ENCODE data around the gene VSNL1.

Gene VSNL1

DNA sequence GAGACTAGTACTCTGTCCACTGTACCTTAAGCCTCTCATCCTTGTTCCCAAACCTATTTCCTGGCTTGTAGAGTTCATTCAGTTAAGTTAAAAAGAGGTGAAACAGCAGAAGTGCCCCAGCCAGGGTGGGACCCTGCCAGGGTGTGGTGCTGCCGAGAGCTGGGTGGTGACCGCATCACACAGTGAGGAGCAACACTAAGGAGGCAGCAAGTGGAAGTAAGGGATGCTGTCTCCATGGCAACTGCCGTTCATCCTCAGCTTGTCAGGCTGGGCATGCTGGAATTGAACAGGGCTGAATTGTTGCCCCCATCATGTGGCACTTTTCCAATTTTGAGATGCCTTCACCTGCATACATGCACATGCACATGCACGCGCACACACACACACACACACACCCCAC, 77.0 kb downstream of the VSNL1 start:
- TF ChIP-seq, protein P1, sequence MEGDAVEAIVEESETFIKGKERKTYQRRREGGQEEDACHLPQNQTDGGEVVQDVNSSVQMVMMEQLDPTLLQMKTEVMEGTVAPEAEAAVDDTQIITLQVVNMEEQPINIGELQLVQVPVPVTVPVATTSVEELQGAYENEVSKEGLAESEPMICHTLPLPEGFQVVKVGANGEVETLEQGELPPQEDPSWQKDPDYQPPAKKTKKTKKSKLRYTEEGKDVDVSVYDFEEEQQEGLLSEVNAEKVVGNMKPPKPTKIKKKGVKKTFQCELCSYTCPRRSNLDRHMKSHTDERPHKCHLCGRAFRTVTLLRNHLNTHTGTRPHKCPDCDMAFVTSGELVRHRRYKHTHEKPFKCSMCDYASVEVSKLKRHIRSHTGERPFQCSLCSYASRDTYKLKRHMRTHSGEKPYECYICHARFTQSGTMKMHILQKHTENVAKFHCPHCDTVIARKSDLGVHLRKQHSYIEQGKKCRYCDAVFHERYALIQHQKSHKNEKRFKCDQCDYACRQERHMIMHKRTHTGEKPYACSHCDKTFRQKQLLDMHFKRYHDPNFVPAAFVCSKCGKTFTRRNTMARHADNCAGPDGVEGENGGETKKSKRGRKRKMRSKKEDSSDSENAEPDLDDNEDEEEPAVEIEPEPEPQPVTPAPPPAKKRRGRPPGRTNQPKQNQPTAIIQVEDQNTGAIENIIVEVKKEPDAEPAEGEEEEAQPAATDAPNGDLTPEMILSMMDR (IDR thresholded peaks at IDR 0.05; ENCODE audit: borderline replicate concordance, insufficient read depth, low read depth, low read length), result no peak
- H3K4me3 ChIP-seq (ENCODE audit: low read depth, low read length), result no peak overlapping the region

DNA sequence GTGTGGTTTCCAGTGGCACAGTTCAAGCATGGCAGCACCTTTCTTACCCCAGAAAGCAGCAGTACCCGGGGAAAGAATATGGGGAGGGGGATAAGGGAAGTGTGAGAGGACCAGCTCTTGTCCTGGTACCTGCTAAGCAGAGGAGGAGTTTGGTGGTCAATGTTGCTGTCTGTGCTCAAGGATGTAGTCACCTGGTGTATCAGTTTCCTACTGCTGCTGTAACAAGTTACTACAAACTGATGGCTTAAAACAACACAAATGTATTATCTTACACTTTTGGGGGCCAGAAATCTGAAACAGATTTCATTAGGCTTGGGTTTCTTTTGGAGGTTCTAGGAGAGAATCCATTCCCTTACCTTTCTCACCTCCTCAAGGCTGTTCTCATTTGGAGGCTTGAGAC, 77.5 kb downstream of the VSNL1 start:
- H3K4me3 ChIP-seq (ENCODE audit: low read depth, low read length), result no peak overlapping the region
- TF ChIP-seq, protein P1 (IDR thresholded peaks at IDR 0.05; ENCODE audit: borderline replicate concordance, insufficient read depth, low read depth, low read length), result no peak

DNA sequence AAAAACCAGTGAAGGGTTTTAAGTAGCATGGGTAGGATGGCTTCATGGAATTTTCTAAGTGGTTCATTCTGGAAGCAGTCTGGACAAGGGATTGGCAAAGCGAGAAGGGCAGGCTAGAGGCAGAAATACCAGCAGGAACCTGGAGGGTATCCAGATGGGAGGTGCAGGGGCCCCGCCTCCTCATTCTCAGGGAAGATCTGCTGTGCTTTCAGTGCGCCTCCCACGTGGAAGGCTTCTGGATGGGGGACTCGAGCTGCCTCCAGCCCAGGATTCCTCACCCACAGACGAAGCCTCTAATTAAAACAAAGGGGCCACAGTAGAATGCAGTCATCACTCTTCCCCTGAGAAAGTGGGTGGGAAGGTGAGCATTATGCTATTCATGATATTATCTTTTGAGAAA, 79.8 kb downstream of the VSNL1 start:
- TF ChIP-seq, protein P1 (IDR thresholded peaks at IDR 0.05; ENCODE audit: borderline replicate concordance, insufficient read depth, low read depth, low read length), result no peak
- H3K4me3 ChIP-seq (ENCODE audit: low read depth, low read length), result no peak overlapping the region

DNA sequence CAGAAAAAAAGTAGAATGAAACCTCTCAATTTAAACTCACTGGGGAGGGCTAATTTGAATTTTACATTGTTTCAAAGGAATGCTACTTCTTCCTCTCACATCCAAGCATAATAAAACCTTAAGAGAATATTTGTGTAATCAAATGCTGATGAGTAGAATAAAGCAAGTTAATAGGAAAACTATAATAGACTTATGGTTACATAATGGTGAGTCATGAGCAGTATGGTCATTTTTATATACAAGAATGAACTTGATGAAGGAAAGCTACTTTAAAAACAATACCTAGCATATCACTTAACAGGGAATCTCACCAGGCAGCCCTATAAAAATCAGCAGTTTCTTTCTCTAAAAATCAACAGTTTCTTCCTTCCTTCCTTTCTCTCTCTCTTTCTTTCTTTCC, 80.3 kb downstream of the VSNL1 start:
- H3K4me3 ChIP-seq (ENCODE audit: low read depth, low read length), result no peak overlapping the region
- TF ChIP-seq, protein P1 (IDR thresholded peaks at IDR 0.05; ENCODE audit: borderline replicate concordance, insufficient read depth, low read depth, low read length), result no peak

DNA sequence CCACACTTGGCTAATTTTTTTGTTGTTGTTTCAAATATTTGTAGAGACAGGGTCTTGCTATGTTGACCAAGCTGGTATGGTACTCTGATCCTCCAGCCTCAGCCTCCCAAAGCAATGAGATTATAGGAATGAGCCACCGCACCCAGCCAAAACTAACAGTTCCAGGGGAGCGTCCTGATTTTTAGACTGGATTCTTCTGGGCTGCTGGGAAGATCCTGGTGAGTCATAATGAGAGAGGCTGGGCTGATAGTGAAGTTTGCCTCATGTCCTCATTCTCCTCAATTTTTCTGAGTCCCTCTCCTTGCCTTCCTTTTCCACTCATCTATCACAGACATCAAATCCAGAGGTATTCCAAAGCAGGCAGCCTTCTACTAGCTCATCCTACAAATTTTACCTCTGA, 81.3 kb downstream of the VSNL1 start:
- TF ChIP-seq, protein P1 (IDR thresholded peaks at IDR 0.05; ENCODE audit: borderline replicate concordance, insufficient read depth, low read depth, low read length), result no peak
- H3K4me3 ChIP-seq (ENCODE audit: low read depth, low read length), result no peak overlapping the region

DNA sequence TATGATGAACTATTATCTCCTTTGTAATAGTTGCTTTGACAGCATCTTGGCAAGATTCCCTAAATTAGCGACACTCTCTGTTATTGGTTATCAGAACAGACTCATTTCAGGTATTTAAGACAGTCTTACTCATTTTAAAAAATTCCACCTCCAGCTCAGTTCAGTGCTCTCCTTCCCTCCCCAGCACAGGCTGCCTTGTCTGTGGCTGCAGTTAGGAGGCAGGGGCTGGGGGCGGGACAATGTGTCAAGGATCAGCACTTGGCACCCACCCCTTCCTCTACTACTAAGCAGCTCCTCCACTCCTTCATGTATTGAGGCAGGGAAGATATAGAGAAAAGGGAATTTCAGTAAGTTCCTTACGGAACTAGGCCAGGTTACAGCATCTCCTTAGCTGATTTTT, 85.0 kb downstream of the VSNL1 start:
- TF ChIP-seq, protein P1 (IDR thresholded peaks at IDR 0.05; ENCODE audit: borderline replicate concordance, insufficient read depth, low read depth, low read length), result no peak

DNA sequence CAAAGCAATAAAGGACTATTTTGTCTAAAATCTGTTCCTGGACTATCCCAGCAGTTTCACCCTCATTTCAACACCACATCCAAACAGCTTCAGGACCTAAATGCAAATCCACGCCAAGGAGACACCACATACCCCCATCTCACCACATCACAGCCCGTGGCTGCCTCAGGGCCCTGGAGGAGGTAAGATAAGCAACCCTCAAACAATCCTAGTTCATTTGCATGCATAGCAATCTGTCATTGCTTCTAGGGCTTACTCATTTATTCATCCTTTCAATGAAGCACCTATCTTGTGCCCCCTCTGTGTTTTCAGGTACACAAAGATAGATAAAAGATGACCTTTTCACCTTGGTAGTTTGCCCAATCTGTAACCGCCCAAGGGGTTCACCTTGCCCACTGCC, 86.5 kb downstream of the VSNL1 start:
- TF ChIP-seq, protein P1 (IDR thresholded peaks at IDR 0.05; ENCODE audit: borderline replicate concordance, insufficient read depth, low read depth, low read length), result no peak

More for the DNA sequence above, 85.0 kb downstream of the VSNL1 start:
- H3K4me3 ChIP-seq (ENCODE audit: low read depth, low read length), result no peak overlapping the region

More for the DNA sequence above, 86.5 kb downstream of the VSNL1 start:
- H3K4me3 ChIP-seq (ENCODE audit: low read depth, low read length), result no peak overlapping the region
